Measurements from ENCODE around the gene ANXA11.

GRCh38 chr10:80122746-80123145 is 82.6 kb downstream of the ANXA11 start:
- TF ChIP-seq POLR2AphosphoS5 (IDR thresholded peaks at IDR 0.05; ENCODE audit: low read depth, low read length) (no peak), SIN3A (IDR thresholded peaks at IDR 0.05; ENCODE audit: borderline replicate concordance, insufficient read depth, low read length) (no peak), REST (IDR thresholded peaks at IDR 0.05; ENCODE audit: insufficient read depth in 1 of 2, low read depth in 2 of 2, low read length in 2 of 2) (no peak), TAF1 (IDR thresholded peaks at IDR 0.05; ENCODE audit: borderline replicate concordance, insufficient read depth, low read length) (no peak), FOXP2 (optimal IDR thresholded peaks at IDR 0.05; ENCODE audit: borderline replicate concordance, extremely low read depth, extremely low read length, insufficient read depth) (no peak)

Measured in PFSK-1 (cell line).